SK-N-SH (cell line): ENCODE results near the gene TEAD4. TPM values are rescaled to one million over a fixed set of nuclear protein-coding genes. Genes with fewer than 3 reads are reported as not detected.

ENCODE experiments used
- CTCF ChIA-PET: fragments of 300-600, 350-600 bp; formaldehyde crosslinking; extraction: SDS; loops from one replicate; lab custom pipeline; 2021; lab: Yijun Ruan, JAX
- POLR2A ChIA-PET: fragments of 350-600 bp; sonication (Branson Sonifier 250); formaldehyde crosslinking; extraction: SDS; loops from one replicate; lab custom pipeline; 2020; ENCODE audit warnings: antibody characterized with exemption, inconsistent platforms; lab: Yijun Ruan, JAX
- DNase-seq: peaks from one replicate; pipeline ENCODE4 v3.0.0; 2012
- H2AFZ ChIP-seq: fragments of 200-600 bp; sonication (generic); 2 replicates; pipeline ENCODE4 v1.8.1; 2016; ENCODE audit warnings: antibody characterized with exemption, mild to moderate bottlenecking, low read depth
- H3F3A ChIP-seq: fragments of 200-600 bp; sonication (generic); replicated peaks from 2 replicates; pipeline ENCODE3; 2016; ENCODE audit warnings: antibody characterized with exemption, mild to moderate bottlenecking; ENCODE audit not compliant: insufficient read depth
- H3K27ac ChIP-seq, 2 experiments: fragments of 200-500 bp in 1 of 2; fragments of 200-600 bp in 1 of 2; sonication (Bioruptor generic) in 1 of 2; sonication (generic), shearing (Covaris generic) in 1 of 2; 2 replicates each; pipeline versions ENCODE4 v1.5.1 to v1.6.1; 2014 to 2016; ENCODE audit warnings: low read depth in 2 of 2, inconsistent platforms in 1 of 2, low read length in 1 of 2, mild to moderate bottlenecking in 1 of 2, mixed read lengths in 1 of 2
- H3K27me3 ChIP-seq: fragments of 200-600 bp; sonication (generic), shearing (Covaris generic); 2 replicates; pipeline ENCODE4 v1.6.1; 2016; ENCODE audit warnings: mixed run types; ENCODE audit not compliant: insufficient read depth
- H3K36me3 ChIP-seq, 2 experiments: fragments of 200-500 bp in 1 of 2; fragments of 200-600 bp in 1 of 2; sonication (Bioruptor generic) in 1 of 2; sonication (generic) in 1 of 2; replicated peaks in 1 of 2; 2 replicates each; pipeline versions ENCODE3 to v1.5.1; 2014 to 2016; ENCODE audit warnings: low read length in 1 of 2, mild to moderate bottlenecking in 1 of 2; ENCODE audit not compliant: insufficient read depth in 2 of 2, control insufficient read depth in 1 of 2
- H3K4me1 ChIP-seq, 2 experiments: fragments of 200-500 bp in 1 of 2; fragments of 200-600 bp in 1 of 2; sonication (Bioruptor generic) in 1 of 2; sonication (generic), shearing (Covaris generic) in 1 of 2; 2 replicates each; pipeline versions ENCODE4 v1.5.1 to v1.6.1; 2014 to 2016; ENCODE audit warnings: low read depth in 1 of 2, low read length in 1 of 2, mixed run types in 1 of 2; ENCODE audit not compliant: insufficient read depth in 2 of 2, control insufficient read depth in 1 of 2
- H3K4me2 ChIP-seq: fragments of 200-600 bp; sonication (generic), shearing (Covaris generic); 2 replicates; pipeline ENCODE4 v1.6.1; 2017; ENCODE audit warnings: mixed run types
- H3K4me3 ChIP-seq, 2 experiments: fragments of 200-500 bp in 1 of 2; fragments of 200-600 bp in 1 of 2; sonication (Bioruptor generic) in 1 of 2; sonication (generic), shearing (Covaris generic) in 1 of 2; 2 replicates each; pipeline versions ENCODE4 v1.5.1 to v1.8.1; 2014 to 2016; ENCODE audit warnings: low read depth in 2 of 2, inconsistent platforms in 1 of 2, low read length in 1 of 2, mild to moderate bottlenecking in 1 of 2, mixed read lengths in 1 of 2, moderate library complexity in 1 of 2
- H3K79me2 ChIP-seq: fragments of 200-600 bp; sonication (generic); 2 replicates; pipeline ENCODE4 v1.8.1; 2017; ENCODE audit warnings: mild to moderate bottlenecking; ENCODE audit not compliant: insufficient read depth
- H3K9ac ChIP-seq: fragments of 200-600 bp; sonication (generic); 2 replicates; pipeline ENCODE4 v1.6.1; 2017; ENCODE audit warnings: mixed run types
- H3K9me2 ChIP-seq: fragments of 200-600 bp; sonication (generic); 2 replicates; pipeline ENCODE4 v1.6.1; 2017; ENCODE audit warnings: mixed run types
- H3K9me3 ChIP-seq: fragments of 200-600 bp; sonication (generic); 2 replicates; pipeline ENCODE4 v1.6.1; 2017; ENCODE audit warnings: mixed run types, mild to moderate bottlenecking, moderate library complexity
- H4K20me1 ChIP-seq: fragments of 200-600 bp; sonication (generic); 2 replicates; pipeline ENCODE4 v1.6.1; 2017; ENCODE audit warnings: mild to moderate bottlenecking, mixed run types; ENCODE audit not compliant: insufficient read depth
- CHD2 ChIP-seq: fragments of 150-350 bp; IDR thresholded peaks from 2 replicates; pipeline ENCODE4 v1.6.1; 2018; ENCODE audit warnings: low read length; ENCODE audit not compliant: partially characterized antibody
- EZH2phosphoT487 ChIP-seq: fragments of 200-600 bp; sonication (generic); IDR thresholded peaks from 2 replicates; pipeline ENCODE4 v1.6.1; 2017; ENCODE audit warnings: low read depth, mixed run types, mild to moderate bottlenecking, antibody characterized with exemption, moderate library complexity, borderline replicate concordance
- FOXM1 ChIP-seq: IDR thresholded peaks from 2 replicates; pipeline ENCODE4 v1.4.0; 2012; ENCODE audit warnings: low read depth, mild to moderate bottlenecking
- GABPA ChIP-seq: IDR thresholded peaks from 2 replicates; pipeline ENCODE4 v1.4.0; 2012; ENCODE audit warnings: low read depth, mild to moderate bottlenecking
- GATA2 ChIP-seq: sonication (generic); formaldehyde crosslinking; IDR thresholded peaks from 2 replicates; pipeline ENCODE4 v1.5.0; 2020; ENCODE audit warnings: mild to moderate bottlenecking, missing genetic modification reagents
- MXI1 ChIP-seq: IDR thresholded peaks from 2 replicates; pipeline ENCODE4 v1.6.1; 2012; ENCODE audit warnings: mild to moderate bottlenecking, low read depth, low read length, improper control_type of control experiment
- NRF1 ChIP-seq: IDR thresholded peaks from 2 replicates; pipeline ENCODE4 v1.6.1; 2012; ENCODE audit warnings: low read depth, mild to moderate bottlenecking, low read length
- RCOR1 ChIP-seq: fragments of 150-350 bp; IDR thresholded peaks from 2 replicates; pipeline ENCODE4 v1.6.1; 2017; ENCODE audit warnings: antibody characterized with exemption, low read length
- RFX5 ChIP-seq: IDR thresholded peaks from 2 replicates; pipeline ENCODE4 v1.6.1; 2012; ENCODE audit warnings: mild to moderate bottlenecking, improper control_type of control experiment, low read length
- RXRA ChIP-seq: IDR thresholded peaks from 2 replicates; pipeline ENCODE4 v1.4.0; 2012; ENCODE audit warnings: low read depth, mild to moderate bottlenecking, borderline replicate concordance
- SIN3A ChIP-seq: IDR thresholded peaks from 2 replicates; pipeline ENCODE4 v1.6.1; 2012; ENCODE audit warnings: low read depth, mild to moderate bottlenecking, low read length, moderate library complexity, borderline replicate concordance
- TEAD4 ChIP-seq: IDR thresholded peaks from 2 replicates; pipeline ENCODE4 v1.4.0; 2012; ENCODE audit warnings: mild to moderate bottlenecking, borderline replicate concordance; ENCODE audit not compliant: insufficient read depth
- WGBS: methylation state at CpG from one replicate; pipeline ENCODE4 v1.1.6; 2017; ENCODE audit warnings: low lambda C conversion rate; 5-methylcytosine and 5-hydroxymethylcytosine counted together
- polyA plus RNA-seq, 3 experiments: library from polyadenylated mRNA; depleted of rRNA; stranded (reverse); fragments of >200 nt; gene quantifications; 2 replicates each; pipeline ENCODE4 v1.2.3, GENCODE V29; 2012
- TF ChIP-seq, protein P1 (sequence below): IDR thresholded peaks from 2 replicates; pipeline ENCODE4 v1.4.0; 2012; ENCODE audit warnings: low read depth, borderline replicate concordance
- TF ChIP-seq, protein P2 (sequence below): IDR thresholded peaks from 2 replicates; pipeline ENCODE4 v1.6.1; 2012; ENCODE audit warnings: mild to moderate bottlenecking, low read depth, low read length, moderate library complexity
- TF ChIP-seq, protein P3 (sequence below): IDR thresholded peaks from 2 replicates; pipeline ENCODE4; 2012
- TF ChIP-seq, protein P4 (sequence below): IDR thresholded peaks from 2 replicates; pipeline ENCODE4 v1.4.0; 2012; ENCODE audit warnings: low read depth
- TF ChIP-seq, protein P5 (sequence below): IDR thresholded peaks from 2 replicates; pipeline ENCODE4 v1.4.0; 2012; ENCODE audit warnings: low read depth, borderline replicate concordance
- TF ChIP-seq, protein P6 (sequence below): fragments of 150-350 bp; IDR thresholded peaks from 2 replicates; pipeline ENCODE4 v1.6.1; 2017; ENCODE audit warnings: antibody characterized with exemption, low read length, low read depth, borderline replicate concordance

TEAD4 gene
- polyA plus RNA-seq, 1 of the 3 experiments (the other 2 are of a cell fraction) = 27.1 TPM

DNA sequence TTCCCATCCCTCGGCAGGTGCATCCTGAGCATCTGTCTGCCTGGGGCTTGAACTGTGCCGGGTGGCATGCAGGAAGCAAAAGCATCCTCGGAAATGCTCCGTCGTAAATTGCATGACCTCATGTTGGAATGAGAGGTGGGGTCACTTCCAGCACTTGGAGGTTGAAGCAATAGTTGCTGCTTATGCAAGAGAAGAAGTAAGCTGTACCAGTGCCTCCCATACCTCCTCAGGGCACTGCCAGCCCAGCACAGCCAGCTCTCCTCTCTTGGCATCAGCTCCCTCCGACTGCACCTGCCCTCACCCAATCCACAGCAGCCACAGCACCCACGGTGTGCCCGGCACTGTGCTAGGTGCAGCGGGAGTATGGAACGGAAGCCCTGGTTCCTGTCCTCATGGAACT is 11.5 kb downstream of the TEAD4 start:
- H3K36me3 ChIP-seq = no peaks in the 10 kb centered on the region
- no peaks in the 10 kb centered on the region for H3K4me1 ChIP-seq
- no peak overlapping the region for H3K27ac ChIP-seq
- WGBS = 97% methylated on average over 6 of the region's 10 CpGs
- POLR2A ChIA-PET = no interaction called here
- DNase-seq = no peak
- peaks cover 40% of the 10 kb centered on the region for H3K79me2 ChIP-seq
- 0 out of 2 replicates have a peak, but pooled peaks cover 4% of the 10 kb centered on the region for H4K20me1 ChIP-seq
- peaks cover 3% of the 10 kb centered on the region for H3F3A ChIP-seq
- no peak overlapping the region for H3K9ac ChIP-seq
- TF ChIP-seq FOXM1 = no peak
- TF ChIP-seq, protein P1, sequence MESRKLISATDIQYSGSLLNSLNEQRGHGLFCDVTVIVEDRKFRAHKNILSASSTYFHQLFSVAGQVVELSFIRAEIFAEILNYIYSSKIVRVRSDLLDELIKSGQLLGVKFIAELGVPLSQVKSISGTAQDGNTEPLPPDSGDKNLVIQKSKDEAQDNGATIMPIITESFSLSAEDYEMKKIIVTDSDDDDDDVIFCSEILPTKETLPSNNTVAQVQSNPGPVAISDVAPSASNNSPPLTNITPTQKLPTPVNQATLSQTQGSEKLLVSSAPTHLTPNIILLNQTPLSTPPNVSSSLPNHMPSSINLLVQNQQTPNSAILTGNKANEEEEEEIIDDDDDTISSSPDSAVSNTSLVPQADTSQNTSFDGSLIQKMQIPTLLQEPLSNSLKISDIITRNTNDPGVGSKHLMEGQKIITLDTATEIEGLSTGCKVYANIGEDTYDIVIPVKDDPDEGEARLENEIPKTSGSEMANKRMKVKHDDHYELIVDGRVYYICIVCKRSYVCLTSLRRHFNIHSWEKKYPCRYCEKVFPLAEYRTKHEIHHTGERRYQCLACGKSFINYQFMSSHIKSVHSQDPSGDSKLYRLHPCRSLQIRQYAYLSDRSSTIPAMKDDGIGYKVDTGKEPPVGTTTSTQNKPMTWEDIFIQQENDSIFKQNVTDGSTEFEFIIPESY = no peak
- no peak for TF ChIP-seq RXRA
- TF ChIP-seq, protein P2, sequence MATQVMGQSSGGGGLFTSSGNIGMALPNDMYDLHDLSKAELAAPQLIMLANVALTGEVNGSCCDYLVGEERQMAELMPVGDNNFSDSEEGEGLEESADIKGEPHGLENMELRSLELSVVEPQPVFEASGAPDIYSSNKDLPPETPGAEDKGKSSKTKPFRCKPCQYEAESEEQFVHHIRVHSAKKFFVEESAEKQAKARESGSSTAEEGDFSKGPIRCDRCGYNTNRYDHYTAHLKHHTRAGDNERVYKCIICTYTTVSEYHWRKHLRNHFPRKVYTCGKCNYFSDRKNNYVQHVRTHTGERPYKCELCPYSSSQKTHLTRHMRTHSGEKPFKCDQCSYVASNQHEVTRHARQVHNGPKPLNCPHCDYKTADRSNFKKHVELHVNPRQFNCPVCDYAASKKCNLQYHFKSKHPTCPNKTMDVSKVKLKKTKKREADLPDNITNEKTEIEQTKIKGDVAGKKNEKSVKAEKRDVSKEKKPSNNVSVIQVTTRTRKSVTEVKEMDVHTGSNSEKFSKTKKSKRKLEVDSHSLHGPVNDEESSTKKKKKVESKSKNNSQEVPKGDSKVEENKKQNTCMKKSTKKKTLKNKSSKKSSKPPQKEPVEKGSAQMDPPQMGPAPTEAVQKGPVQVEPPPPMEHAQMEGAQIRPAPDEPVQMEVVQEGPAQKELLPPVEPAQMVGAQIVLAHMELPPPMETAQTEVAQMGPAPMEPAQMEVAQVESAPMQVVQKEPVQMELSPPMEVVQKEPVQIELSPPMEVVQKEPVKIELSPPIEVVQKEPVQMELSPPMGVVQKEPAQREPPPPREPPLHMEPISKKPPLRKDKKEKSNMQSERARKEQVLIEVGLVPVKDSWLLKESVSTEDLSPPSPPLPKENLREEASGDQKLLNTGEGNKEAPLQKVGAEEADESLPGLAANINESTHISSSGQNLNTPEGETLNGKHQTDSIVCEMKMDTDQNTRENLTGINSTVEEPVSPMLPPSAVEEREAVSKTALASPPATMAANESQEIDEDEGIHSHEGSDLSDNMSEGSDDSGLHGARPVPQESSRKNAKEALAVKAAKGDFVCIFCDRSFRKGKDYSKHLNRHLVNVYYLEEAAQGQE = no peak
- no peak for TF ChIP-seq NRF1
- TF ChIP-seq TEAD4 = no peak
- no peak for TF ChIP-seq EZH2phosphoT487
- no peak for TF ChIP-seq MXI1
- TF ChIP-seq RCOR1 = no peak
- TF ChIP-seq, protein P3, sequence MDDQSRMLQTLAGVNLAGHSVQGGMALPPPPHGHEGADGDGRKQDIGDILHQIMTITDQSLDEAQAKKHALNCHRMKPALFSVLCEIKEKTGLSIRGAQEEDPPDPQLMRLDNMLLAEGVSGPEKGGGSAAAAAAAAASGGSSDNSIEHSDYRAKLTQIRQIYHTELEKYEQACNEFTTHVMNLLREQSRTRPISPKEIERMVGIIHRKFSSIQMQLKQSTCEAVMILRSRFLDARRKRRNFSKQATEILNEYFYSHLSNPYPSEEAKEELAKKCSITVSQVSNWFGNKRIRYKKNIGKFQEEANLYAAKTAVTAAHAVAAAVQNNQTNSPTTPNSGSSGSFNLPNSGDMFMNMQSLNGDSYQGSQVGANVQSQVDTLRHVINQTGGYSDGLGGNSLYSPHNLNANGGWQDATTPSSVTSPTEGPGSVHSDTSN = no peak
- TF ChIP-seq, protein P4, sequence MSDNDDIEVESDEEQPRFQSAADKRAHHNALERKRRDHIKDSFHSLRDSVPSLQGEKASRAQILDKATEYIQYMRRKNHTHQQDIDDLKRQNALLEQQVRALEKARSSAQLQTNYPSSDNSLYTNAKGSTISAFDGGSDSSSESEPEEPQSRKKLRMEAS = no peak
- no peak for TF ChIP-seq SIN3A
- TF ChIP-seq GABPA = no peak
- TF ChIP-seq CHD2 = no peak
- TF ChIP-seq, protein P5, sequence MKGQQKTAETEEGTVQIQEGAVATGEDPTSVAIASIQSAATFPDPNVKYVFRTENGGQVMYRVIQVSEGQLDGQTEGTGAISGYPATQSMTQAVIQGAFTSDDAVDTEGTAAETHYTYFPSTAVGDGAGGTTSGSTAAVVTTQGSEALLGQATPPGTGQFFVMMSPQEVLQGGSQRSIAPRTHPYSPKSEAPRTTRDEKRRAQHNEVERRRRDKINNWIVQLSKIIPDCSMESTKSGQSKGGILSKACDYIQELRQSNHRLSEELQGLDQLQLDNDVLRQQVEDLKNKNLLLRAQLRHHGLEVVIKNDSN = no peak
- TF ChIP-seq RFX5 = no peak
- TF ChIP-seq, protein P6, sequence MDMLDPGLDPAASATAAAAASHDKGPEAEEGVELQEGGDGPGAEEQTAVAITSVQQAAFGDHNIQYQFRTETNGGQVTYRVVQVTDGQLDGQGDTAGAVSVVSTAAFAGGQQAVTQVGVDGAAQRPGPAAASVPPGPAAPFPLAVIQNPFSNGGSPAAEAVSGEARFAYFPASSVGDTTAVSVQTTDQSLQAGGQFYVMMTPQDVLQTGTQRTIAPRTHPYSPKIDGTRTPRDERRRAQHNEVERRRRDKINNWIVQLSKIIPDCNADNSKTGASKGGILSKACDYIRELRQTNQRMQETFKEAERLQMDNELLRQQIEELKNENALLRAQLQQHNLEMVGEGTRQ = no peak
- TF ChIP-seq GATA2 = no peak
- TF ChIP-seq, all 33 proteins: peak for 0
- no peak overlapping the region for H3K4me3 ChIP-seq
- no peaks in the 10 kb centered on the region for H3K9me2 ChIP-seq
- H2AFZ ChIP-seq = no peak overlapping the region
- H3K4me2 ChIP-seq = no peak overlapping the region
- CTCF ChIA-PET = interaction anchor here (1.2 kb wide), 1 partner anchor 9 kb away, joined by 3 read pairs; no protein-coding TSS in a partner anchor
- no peaks in the 10 kb centered on the region for H3K27me3 ChIP-seq
- H3K9me3 ChIP-seq = no peaks in the 10 kb centered on the region
